H1 (cell line): ENCODE results near the gene RABIF. TPM values are rescaled to one million over a fixed set of nuclear protein-coding genes. Genes with fewer than 3 reads are reported as not detected.
"Not testable (repeated sequence)": the region's sequence is repeated elsewhere in the genome, so short reads cannot be mapped to it uniquely, and the experiment has no call there.

Experiments
- CTCF ChIA-PET: fragments of 300-600 bp; sonication (Branson Sonifier 250); formaldehyde crosslinking; loops from one replicate; lab custom pipeline; 2021; ENCODE audit not compliant: partially characterized antibody; lab: Charles Lee
- POLR2A ChIA-PET: fragments of 300-600 bp; sonication (Branson Sonifier 250); formaldehyde crosslinking; loops from one replicate; lab custom pipeline; 2021; ENCODE audit warnings: inconsistent platforms; ENCODE audit not compliant: partially characterized antibody; lab: Charles Lee
- DNase-seq, 2 experiments: peaks; one replicate each; pipeline versions ENCODE4 v3.0.0 to v3.0.0-alpha.2; 2010 to 2022; ENCODE audit warnings: low spot score in 2 of 2, low read depth in 1 of 2, mixed read lengths in 1 of 2
- FAIRE-seq: peaks from 2 replicates; lab custom pipeline; 2011; peaks lifted over from hg19 to GRCh38; lab: Jason Lieb, UNC
- H2AFZ ChIP-seq: 2 replicates; pipeline ENCODE4 v1.8.1; 2012; ENCODE audit warnings: low read length, inconsistent platforms
- H2AK5ac ChIP-seq: 2 replicates; pipeline ENCODE4 v1.6.1; 2013; ENCODE audit warnings: low read depth, low read length
- H2BK120ac ChIP-seq: replicated peaks from 2 replicates; pipeline ENCODE3; 2013; ENCODE audit warnings: low read depth, low read length, inconsistent platforms
- H2BK12ac ChIP-seq: 2 replicates; pipeline ENCODE4 v1.6.1; 2013; ENCODE audit warnings: low read depth, low read length
- H2BK15ac ChIP-seq: 2 replicates; pipeline ENCODE4 v1.6.1; 2013; ENCODE audit warnings: low read length
- H2BK20ac ChIP-seq: 2 replicates; pipeline ENCODE4 v1.6.1; 2013; ENCODE audit warnings: low read length
- H2BK5ac ChIP-seq: 2 replicates; pipeline ENCODE4 v1.6.1; 2013; ENCODE audit warnings: low read depth, low read length
- H3K14ac ChIP-seq: 2 replicates; pipeline ENCODE4 v1.6.1; 2013; ENCODE audit warnings: inconsistent platforms; ENCODE audit not compliant: insufficient read length
- H3K18ac ChIP-seq: 2 replicates; pipeline ENCODE4 v1.6.1; 2013; ENCODE audit warnings: low read length; ENCODE audit errors: extremely low read depth
- H3K23ac ChIP-seq: 2 replicates; pipeline ENCODE4 v1.6.1; 2013; ENCODE audit warnings: inconsistent platforms; ENCODE audit not compliant: insufficient read length
- H3K23me2 ChIP-seq: 2 replicates; pipeline ENCODE4 v1.6.1; 2013; ENCODE audit warnings: low read depth, low read length
- H3K27ac ChIP-seq: 2 replicates; pipeline ENCODE4 v1.6.1; 2011; ENCODE audit warnings: low read depth, low read length, inconsistent platforms
- H3K27me3 ChIP-seq, 4 experiments: replicated peaks in 1 of 4; 1 replicate in 1 of 4; 2 replicates in 3 of 4; pipeline versions ENCODE4 v1.6.1 to v1.8.1; 2011 to 2013; ENCODE audit warnings: low read length in 3 of 4, mild to moderate bottlenecking in 3 of 4, inconsistent platforms in 2 of 4, mixed read lengths in 2 of 4, moderate library complexity in 1 of 4; ENCODE audit not compliant: control insufficient read depth in 3 of 4, insufficient read depth in 3 of 4; ENCODE audit errors: extremely low read depth in 1 of 4
- H3K36me3 ChIP-seq, 4 experiments: 2 replicates each; pipeline versions ENCODE4 v1.6.1 to v1.8.1; 2011 to 2013; ENCODE audit warnings: mild to moderate bottlenecking in 4 of 4, low read length in 3 of 4, moderate library complexity in 2 of 4, control low read depth in 1 of 4, inconsistent platforms in 1 of 4; ENCODE audit not compliant: insufficient read depth in 4 of 4, control insufficient read depth in 2 of 4
- H3K4ac ChIP-seq: replicated peaks from 2 replicates; pipeline ENCODE3; 2013; ENCODE audit warnings: low read length, low read depth, mixed read lengths, inconsistent platforms; ENCODE audit not compliant: insufficient read length
- H3K4me1 ChIP-seq, 4 experiments: replicated peaks in 1 of 4; 1 replicate in 1 of 4; 2 replicates in 3 of 4; pipeline versions ENCODE4 v1.6.1 to v1.8.1; 2011 to 2013; ENCODE audit warnings: low read length in 3 of 4, inconsistent platforms in 2 of 4, mixed read lengths in 1 of 4; ENCODE audit not compliant: insufficient read depth in 4 of 4, control insufficient read depth in 3 of 4
- H3K4me2 ChIP-seq, 2 experiments: 2 replicates each; pipeline versions ENCODE4 v1.6.1 to v1.8.1; 2011 to 2013; ENCODE audit warnings: low read depth in 2 of 2, low read length in 2 of 2, control low read depth in 1 of 2, inconsistent platforms in 1 of 2, mild to moderate bottlenecking in 1 of 2; ENCODE audit not compliant: insufficient read depth in 1 of 2
- H3K4me3 ChIP-seq, 4 experiments: fragments of 200-600, 300-600 bp in 1 of 4; sonication (generic), shearing (Covaris generic), sonication (Bioruptor Twin) in 1 of 4; 2 replicates each; pipeline versions ENCODE4 v1.5.1 to v1.8.1; 2011 to 2016; ENCODE audit warnings: low read length in 4 of 4, low read depth in 3 of 4, control low read depth in 2 of 4, inconsistent platforms in 2 of 4, mild to moderate bottlenecking in 2 of 4, mixed read lengths in 1 of 4, moderate library complexity in 1 of 4; ENCODE audit not compliant: insufficient read depth in 2 of 4; ENCODE audit errors: extremely low read depth in 1 of 4
- H3K56ac ChIP-seq: replicated peaks from 2 replicates; pipeline ENCODE3; 2013; ENCODE audit warnings: low read depth, mild to moderate bottlenecking, mixed read lengths, low read length, inconsistent platforms; ENCODE audit not compliant: insufficient read length
- H3K79me1 ChIP-seq: 2 replicates; pipeline ENCODE4 v1.6.1; 2013; ENCODE audit warnings: low read depth, low read length, control low read depth
- H3K79me2 ChIP-seq, 2 experiments: 2 replicates each; pipeline versions ENCODE4 v1.6.1 to v1.8.1; 2012 to 2013; ENCODE audit warnings: low read length in 2 of 2, mild to moderate bottlenecking in 2 of 2, inconsistent platforms in 1 of 2; ENCODE audit not compliant: insufficient read depth in 2 of 2, control insufficient read depth in 1 of 2
- H3K9ac ChIP-seq, 4 experiments: replicated peaks in 1 of 4; 1 replicate in 1 of 4; 2 replicates in 3 of 4; pipeline versions ENCODE4 v1.6.1 to v1.8.1; 2011 to 2013; ENCODE audit warnings: low read depth in 3 of 4, low read length in 3 of 4, control low read depth in 2 of 4, mild to moderate bottlenecking in 2 of 4, moderate library complexity in 2 of 4, inconsistent platforms in 1 of 4; ENCODE audit errors: extremely low read depth in 1 of 4
- H3K9me3 ChIP-seq, 2 experiments: 2 replicates each; pipeline versions ENCODE4 v1.6.1 to v1.8.1; 2012 to 2013; ENCODE audit warnings: mild to moderate bottlenecking in 2 of 2, moderate library complexity in 2 of 2, control low read depth in 1 of 2, inconsistent platforms in 1 of 2, low read depth in 1 of 2, low read length in 1 of 2, mixed read lengths in 1 of 2; ENCODE audit not compliant: insufficient read depth in 2 of 2
- H4K20me1 ChIP-seq, 2 experiments: replicated peaks in 1 of 2; 2 replicates each; pipeline versions ENCODE3 to v1.8.1; 2011 to 2013; ENCODE audit warnings: inconsistent platforms in 2 of 2, low read length in 2 of 2, mild to moderate bottlenecking in 1 of 2; ENCODE audit not compliant: insufficient read depth in 2 of 2, control insufficient read depth in 1 of 2
- H4K5ac ChIP-seq: 2 replicates; pipeline ENCODE4 v1.6.1; 2013; ENCODE audit warnings: low read length, low read depth, mixed read lengths, inconsistent platforms; ENCODE audit not compliant: insufficient read length
- H4K8ac ChIP-seq: 2 replicates; pipeline ENCODE4 v1.8.0; 2013; ENCODE audit warnings: mild to moderate bottlenecking, moderate library complexity, low read length, inconsistent platforms; ENCODE audit not compliant: insufficient read depth; ENCODE audit errors: extremely low read depth
- H4K91ac ChIP-seq: replicated peaks from 2 replicates; pipeline ENCODE3; 2013; ENCODE audit warnings: low read length, mixed read lengths, inconsistent platforms; ENCODE audit not compliant: insufficient read length
- WGBS, 2 experiments: shearing (Covaris generic) in 1 of 2; methylation state at CpG; one replicate each; pipeline versions ENCODE4 v1.1.6 to v1.1.7; 2013 to 2015; ENCODE audit warnings: low lambda C conversion rate in 2 of 2, mixed read lengths in 2 of 2, inconsistent platforms in 1 of 2, low coverage in 1 of 2, missing lambda C conversion rate in 1 of 2; ENCODE audit not compliant: insufficient replicate concordance in 2 of 2, insufficient coverage in 1 of 2, insufficient read length in 1 of 2; ENCODE audit errors: extremely low coverage in 1 of 2, missing lambda C conversion rate in 1 of 2; 5-methylcytosine and 5-hydroxymethylcytosine counted together
- polyA plus RNA-seq, 7 experiments: library from polyadenylated mRNA; depleted of rRNA in 3 of 7; stranded (reverse) in 5 of 7; unstranded in 2 of 7; fragments of >200 nt in 5 of 7; fragments of 200-250 nt in 2 of 7; gene quantifications; 1 replicate in 5 of 7; 2 replicates in 1 of 7; 4 replicates in 1 of 7; pipeline versions ENCODE4 v1.2.1 to v1.2.3, GENCODE V29; 2011 to 2013; ENCODE audit warnings: missing spikeins in 2 of 7, mixed read lengths in 2 of 7
- total RNA-seq: library from RNA; stranded (reverse); fragmentation: NEBNext Ultra II Directional; extraction: Animal tissue kit (Norgen Biotek cat#: 25700); gene quantifications from 2 replicates; pipeline ENCODE4 v1.2.1, GENCODE V29; 2021

RABIF gene
- total and polyA plus RNA-seq, 2 of the 8 experiments (the other 6 are each of a cell fraction or from before 2014, with no cell fraction given): 5.6 to 6.9 TPM

- H3K23me2 ChIP-seq, H2BK5ac ChIP-seq, H2AFZ ChIP-seq, H3K14ac ChIP-seq, H4K5ac ChIP-seq, H4K8ac ChIP-seq, DNase-seq, H3K4me3 ChIP-seq, H2BK20ac ChIP-seq, POLR2A ChIA-PET, H4K20me1 ChIP-seq, H3K4me2 ChIP-seq, H3K18ac ChIP-seq, H2BK15ac ChIP-seq, H3K9ac ChIP-seq, H3K4ac ChIP-seq, H3K27me3 ChIP-seq, H3K56ac ChIP-seq, H4K91ac ChIP-seq, H3K27ac ChIP-seq, H3K79me2 ChIP-seq, FAIRE-seq, H2BK120ac ChIP-seq, H2AK5ac ChIP-seq, H3K79me1 ChIP-seq, H3K4me1 ChIP-seq, H3K23ac ChIP-seq, H3K9me3 ChIP-seq, H2BK12ac ChIP-seq, CTCF ChIA-PET: not testable (repeated sequence)
- H3K36me3 ChIP-seq: peaks cover 0 to 54% (median 25%) of the 10 kb centered on the region in 4 experiments; a peak in 7 of 8 replicates
- WGBS, 2 experiments: 94% methylated on average over 4 of the region's 4 CpGs; no CpG with 5 or more reads in 1 of the 2 experiments
Measured at GRCh38 chr1:202912476-202912875, 23.5 kb upstream of the RABIF start.
